GM18870 (cell line): Measurements from ENCODE around the gene SEMA3E.

Source experiments
- ATAC-seq: cut with Tn5 transposase; IDR thresholded peaks from one replicate; pipeline ENCODE4 v1.9.1; 2021; ENCODE audit warnings: moderate library complexity; ENCODE audit not compliant: unreplicated experiment

SEMA3E gene

GRCh38 chr7:83643012-83643411, 5.9 kb downstream of the SEMA3E start:
- no peak for ATAC-seq

GRCh38 chr7:83640731-83641537, 8.0 kb downstream of the SEMA3E start:
- no peak for ATAC-seq

DNA sequence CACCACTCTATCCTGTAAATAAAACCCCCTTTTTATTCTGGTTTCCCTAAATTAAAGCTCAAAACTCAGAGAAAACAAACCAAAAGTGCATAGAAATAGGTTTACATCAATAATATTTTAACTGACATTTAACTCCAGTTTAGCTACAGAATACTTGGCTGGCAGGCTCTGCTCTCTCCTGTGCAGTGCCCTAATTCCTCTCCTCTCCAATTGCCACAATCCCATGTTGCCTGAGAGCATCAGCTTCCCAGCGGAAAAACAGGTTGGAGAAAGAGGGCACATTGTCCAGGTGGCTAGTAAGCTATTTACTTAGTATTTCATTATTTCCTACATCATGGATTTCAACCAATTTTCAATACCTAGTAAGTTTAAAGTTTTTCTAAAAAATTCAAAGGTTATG, 8.7 kb downstream of the SEMA3E start:
- no peak for ATAC-seq

GRCh38 chr7:83633516-83633915, 15.4 kb downstream of the SEMA3E start:
- no peak for ATAC-seq

DNA sequence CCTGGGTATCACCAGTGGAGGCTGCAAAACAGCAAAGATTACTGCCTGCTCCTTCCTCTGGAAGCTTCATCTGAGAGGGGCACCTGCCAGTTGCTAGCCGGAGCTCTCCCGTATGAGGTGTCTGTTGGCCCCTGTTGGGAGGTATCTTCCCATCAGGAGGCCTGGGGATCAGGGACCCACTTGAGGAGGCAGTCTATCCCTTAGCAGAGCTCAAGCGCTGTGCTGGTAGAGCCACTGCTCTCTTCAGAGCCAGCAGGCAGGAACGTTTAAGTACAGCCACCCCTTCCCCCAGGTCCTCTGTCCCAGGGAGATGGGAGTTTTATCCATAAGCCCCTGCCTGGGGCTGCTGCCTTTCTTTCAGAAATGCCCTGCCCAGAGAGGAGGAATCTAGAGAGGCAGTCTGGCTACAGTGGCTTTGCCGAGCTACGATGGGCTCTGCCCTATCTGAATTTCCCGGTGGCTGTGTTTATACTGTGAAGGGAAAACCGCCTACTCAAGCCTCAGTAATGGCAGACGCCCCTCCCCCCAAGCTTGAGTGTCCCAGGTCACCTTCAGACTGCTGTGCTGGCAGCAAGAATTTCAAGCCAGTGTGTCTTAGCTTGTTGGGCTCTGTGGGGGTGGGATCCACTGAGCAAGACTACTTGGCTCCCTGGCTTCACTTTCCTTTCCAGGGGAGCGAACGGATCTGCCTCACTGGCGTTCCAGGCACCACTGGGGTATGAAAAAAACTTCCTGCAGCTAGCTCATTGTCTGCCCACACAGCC, 19.6 kb downstream of the SEMA3E start:
- ATAC-seq: no peak

GRCh38 chr7:83617858-83618257, 31.1 kb downstream of the SEMA3E start:
- no peak for ATAC-seq

GRCh38 chr7:83614112-83614511, 34.8 kb downstream of the SEMA3E start:
- no peak for ATAC-seq

GRCh38 chr7:83613232-83613631, 35.7 kb downstream of the SEMA3E start:
- ATAC-seq: peak; percentile 54

GRCh38 chr7:83611776-83612175, 37.2 kb downstream of the SEMA3E start:
- no peak for ATAC-seq

DNA sequence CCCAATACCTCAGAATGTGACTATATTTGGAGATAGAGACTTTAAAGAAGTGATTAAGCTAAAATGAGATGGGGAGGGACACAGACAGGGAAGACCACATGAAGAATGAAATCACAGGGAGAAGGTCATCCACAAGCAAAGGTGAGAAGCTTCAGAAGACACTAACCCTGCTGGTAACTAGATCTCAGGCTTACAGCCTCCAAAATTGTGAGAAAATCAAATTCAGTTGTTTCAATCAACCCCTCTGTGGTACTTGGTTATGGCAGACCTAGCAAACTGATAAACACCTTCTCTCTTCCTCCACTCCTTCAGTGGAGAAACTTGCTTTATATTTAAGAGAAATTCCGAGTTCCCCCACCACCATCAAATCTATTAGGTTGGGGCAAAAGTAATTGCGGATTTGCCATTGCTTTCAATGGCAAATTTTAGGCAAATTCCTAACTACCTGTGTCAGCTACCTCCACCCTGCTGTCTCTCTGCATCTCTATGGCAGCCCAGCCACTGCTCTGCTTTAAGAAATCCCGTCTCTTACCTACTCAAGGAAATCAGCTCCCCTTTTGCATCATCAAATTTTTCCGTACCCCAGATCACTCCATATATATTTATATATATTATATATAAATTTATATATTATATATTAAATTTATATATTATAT, 38.2 kb downstream of the SEMA3E start:
- no peak for ATAC-seq

- no peak for ATAC-seq
Observed at GRCh38 chr7:83608716-83609115, 40.2 kb downstream of the SEMA3E start.

DNA sequence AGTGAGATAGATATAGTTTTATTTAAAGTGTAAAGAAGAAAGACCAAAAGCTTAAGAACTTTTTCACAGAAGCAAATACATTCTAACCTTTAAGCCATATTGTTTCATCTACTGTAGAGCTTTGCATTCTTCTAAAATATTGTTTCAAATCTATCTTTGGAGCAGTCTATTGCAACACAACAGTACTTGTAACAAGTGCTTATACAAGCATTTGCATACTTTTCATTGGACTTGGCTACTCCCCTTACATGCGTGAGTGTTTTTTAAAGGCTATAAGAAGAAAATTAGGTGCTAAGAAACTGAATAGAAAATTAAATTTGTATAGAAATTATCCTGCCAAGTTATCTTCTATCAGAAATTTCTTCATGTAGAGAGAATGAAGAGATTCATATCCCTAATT, 45.3 kb downstream of the SEMA3E start:
- no peak for ATAC-seq

DNA sequence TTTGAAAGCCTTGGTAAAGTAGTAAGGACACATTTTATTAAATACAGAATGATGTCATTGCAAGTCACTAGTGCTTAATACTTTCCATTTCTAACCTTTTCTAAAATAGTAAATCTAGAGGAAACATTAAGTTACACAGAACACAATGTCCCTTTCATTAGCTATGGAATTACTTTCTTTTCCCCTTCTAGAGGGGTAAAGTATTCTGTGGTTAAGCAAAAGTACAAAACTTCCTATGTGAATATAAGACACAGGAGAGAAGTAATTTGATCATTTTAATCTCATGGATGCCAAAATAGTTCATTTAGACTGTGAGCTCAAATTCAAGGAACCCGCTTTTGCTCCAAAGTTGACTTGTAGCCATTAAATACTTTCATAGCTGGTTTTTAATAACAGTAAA, 49.8 kb downstream of the SEMA3E start:
- no peak for ATAC-seq

DNA sequence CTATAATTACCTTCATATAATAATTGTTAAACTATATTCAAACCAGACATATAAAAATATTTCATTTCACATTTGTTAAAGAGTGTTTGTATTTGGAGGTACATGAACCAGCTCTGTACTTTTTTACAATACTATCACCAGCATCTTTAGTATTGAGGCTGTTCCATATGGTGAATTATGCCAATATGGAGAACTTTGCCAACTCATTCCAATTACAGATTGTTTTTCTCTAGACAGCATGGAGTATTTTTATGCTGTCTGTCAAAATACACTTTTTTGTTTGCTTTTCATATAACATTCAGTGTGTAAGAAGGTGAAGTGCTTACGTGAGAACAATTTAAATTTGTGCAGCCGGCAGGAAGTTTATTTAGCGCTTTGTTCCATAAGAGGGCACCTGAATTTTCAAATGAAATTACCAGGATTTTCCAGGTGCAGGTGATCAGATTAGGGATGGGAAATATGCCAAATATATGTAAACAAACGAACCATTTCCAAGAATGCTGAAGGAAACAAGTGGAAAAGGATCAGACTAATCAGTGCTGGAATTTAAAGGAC, 54.9 kb downstream of the SEMA3E start:
- ATAC-seq: no peak

GRCh38 chr7:83588602-83589240, 60.2 kb downstream of the SEMA3E start:
- ATAC-seq: no peak

DNA sequence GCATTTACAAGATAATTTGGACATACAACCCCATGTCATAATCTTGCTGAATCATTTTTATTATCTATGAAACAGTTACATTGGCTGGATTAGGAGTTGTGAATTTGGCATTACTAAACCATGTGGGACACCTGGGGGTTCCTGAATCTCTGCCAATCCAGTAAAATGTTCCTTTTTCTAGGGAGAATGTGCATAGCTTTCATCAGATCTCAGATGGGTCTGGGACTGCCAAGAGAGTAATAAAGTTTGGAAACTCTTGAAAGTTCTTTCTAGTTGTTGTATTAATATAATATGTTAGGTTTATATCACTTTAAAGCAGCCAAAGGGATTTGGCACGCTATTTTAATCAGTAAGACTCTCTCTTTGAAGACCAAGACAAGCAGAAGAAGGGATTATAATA, 62.7 kb downstream of the SEMA3E start:
- no peak for ATAC-seq

- no peak for ATAC-seq
Observed at GRCh38 chr7:83581667-83582435, 67.1 kb downstream of the SEMA3E start.

GRCh38 chr7:83579740-83580139, 69.2 kb downstream of the SEMA3E start:
- no peak for ATAC-seq

DNA sequence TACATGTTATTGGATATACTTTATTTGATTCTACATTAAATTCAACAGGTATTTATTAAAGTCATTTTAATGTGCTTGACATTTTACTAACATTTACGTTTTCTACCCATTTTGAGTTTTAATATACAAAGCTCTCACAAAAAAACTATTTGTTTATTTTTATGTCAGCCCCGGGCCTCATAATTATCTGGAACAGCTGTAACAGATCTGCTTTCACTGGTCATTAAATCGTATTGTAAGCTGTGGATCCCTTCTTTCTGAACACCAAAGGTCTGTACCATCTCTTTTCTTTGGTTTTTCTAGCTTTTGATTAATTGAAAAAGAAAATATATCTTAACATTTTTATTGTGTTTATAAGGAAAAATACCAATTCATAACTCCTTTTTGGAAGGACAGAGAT, 73.5 kb downstream of the SEMA3E start:
- no peak for ATAC-seq

- ATAC-seq: no peak
Observed at GRCh38 chr7:83574616-83575015, 74.3 kb downstream of the SEMA3E start.
